Transverse colon (tissue), 4 donors: ENCODE results near the gene SAP30BP.

Experiments
- CTCF ChIP-seq, 5 experiments: fragments of 200-600 bp in 3 of 5; fragments of 450-650 bp in 2 of 5; sonication (generic) in 3 of 5; IDR thresholded peaks; 1 replicate in 2 of 5; 2 replicates in 3 of 5; pipeline ENCODE4 v1.5.1; 2016 to 2017; ENCODE audit warnings: antibody characterized with exemption in 5 of 5, inconsistent platforms in 3 of 5, mild to moderate bottlenecking in 2 of 5, moderate library complexity in 1 of 5
- POLR2A ChIP-seq: fragments of 450-650 bp; IDR thresholded peaks from one replicate; pipeline ENCODE4 v1.6.1; 2016; ENCODE audit warnings: antibody characterized with exemption, mild to moderate bottlenecking, moderate library complexity
- POLR2AphosphoS5 ChIP-seq, 3 donors: sonication (generic); formaldehyde crosslinking; IDR thresholded peaks; one replicate each; pipeline ENCODE4 v1.6.1; 2016; ENCODE audit warnings: antibody characterized with exemption in 3 of 3

GRCh38 chr17:75631353-75631752 is 35.8 kb upstream of the SAP30BP start:
- no peak for TF ChIP-seq CTCF (IDR thresholded peaks at IDR 0.05)
- peak in 1 of 3 donors; percentile 4 for TF ChIP-seq POLR2AphosphoS5 (IDR thresholded peaks at IDR 0.05)
- TF ChIP-seq POLR2A: no peak
